ENCODE results near the gene BRPF3.

BRPF3 gene

DNA sequence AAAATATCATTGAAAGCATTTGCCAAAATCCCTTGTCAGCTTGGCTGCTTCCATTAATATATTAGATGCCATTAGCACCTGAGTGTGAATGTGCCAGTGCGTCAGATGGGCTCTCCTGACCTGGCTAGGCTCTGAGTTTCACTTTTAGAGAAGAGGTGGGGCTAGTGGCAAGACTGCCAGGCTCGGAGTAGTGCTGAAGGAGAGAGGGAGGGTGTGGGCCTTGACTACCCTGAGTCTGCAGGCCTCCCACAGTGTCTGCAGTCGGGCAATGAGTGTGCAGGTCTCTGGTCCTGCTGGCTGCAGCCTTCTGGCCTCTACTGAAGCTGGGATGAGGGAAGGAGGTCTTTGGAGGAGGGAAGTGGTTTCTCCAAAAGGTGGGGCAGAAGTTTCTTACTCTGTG, 38.8 kb downstream of the BRPF3 start:
- no peak for DNase-seq

- no peak for DNase-seq
Measured at GRCh38 chr6:36235862-36236261, 39.3 kb downstream of the BRPF3 start.

GRCh38 chr6:36239774-36240173, 43.2 kb downstream of the BRPF3 start:
- DNase-seq, result no peak

DNA sequence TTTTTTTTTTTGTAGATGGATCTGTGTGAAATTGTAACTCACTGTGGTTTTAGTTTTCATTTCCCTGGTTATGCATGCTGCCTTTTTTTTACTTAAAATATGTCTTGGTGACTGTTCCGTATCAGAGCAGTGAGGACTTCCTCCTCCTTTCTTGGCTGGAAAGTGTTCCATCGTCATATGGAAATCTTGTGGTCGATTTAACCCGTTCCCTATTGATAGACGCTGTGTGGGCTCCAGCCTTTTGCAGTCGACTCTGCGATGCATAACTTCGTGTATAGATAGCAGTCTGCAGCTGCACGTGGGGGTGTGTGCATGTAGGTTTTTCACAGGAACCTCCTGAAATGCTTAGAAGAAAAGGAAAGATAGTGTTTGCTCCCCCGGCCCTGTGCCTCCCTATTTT, 45.2 kb downstream of the BRPF3 start:
- no peak for DNase-seq

- DNase-seq, result no peak
Measured at GRCh38 chr6:36242161-36242560, 45.6 kb downstream of the BRPF3 start.

DNA sequence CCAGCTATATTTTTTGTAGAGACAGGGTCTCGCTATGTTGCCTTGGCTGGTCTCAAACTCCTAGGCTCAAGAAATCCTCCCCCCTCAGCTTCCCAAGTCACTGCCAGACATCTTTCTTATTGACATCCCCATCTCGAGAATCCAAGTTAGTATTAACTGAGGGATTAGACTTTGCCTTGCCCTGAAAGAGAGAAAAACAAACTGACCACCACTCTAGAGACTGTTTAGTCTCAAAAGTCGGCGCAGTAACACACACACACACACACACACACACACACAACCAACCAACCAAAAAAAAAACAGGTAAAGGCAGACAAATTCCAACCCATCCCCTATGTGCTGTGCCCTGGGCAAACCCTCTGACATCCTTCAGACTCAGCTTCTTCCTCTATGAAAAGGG, 46.1 kb downstream of the BRPF3 start:
- DNase-seq, result no peak

- DNase-seq, result no peak
Measured at GRCh38 chr6:36243562-36244212, 47.1 kb downstream of the BRPF3 start.

- DNase-seq, result no peak
Measured at GRCh38 chr6:36244641-36245280, 48.2 kb downstream of the BRPF3 start.

GRCh38 chr6:36245572-36246061, 49.1 kb downstream of the BRPF3 start:
- DNase-seq, result peak; percentile 31

GRCh38 chr6:36246506-36247268, 50.1 kb downstream of the BRPF3 start:
- DNase-seq, result no peak

GRCh38 chr6:36247693-36248092, 51.1 kb downstream of the BRPF3 start:
- no peak for DNase-seq

DNA sequence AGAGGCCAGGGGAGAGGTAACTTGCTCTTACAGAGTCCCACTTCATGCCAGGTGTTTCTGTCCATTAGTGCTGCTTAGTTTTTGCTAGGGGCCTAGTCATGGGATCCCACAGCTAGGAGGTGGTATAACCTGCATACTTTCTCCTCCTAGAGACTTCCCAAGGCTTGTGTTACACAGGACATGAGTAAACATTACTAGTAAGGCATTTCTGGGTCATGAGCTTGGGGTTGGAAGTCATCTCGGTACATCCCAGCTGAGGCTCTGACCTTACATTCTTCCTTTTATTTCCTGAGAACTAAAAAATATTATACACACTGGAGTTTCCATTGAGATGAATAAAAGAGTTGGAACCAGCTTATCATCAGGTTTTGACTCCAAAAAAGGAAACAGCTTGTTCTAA, 52.4 kb downstream of the BRPF3 start:
- DNase-seq, result peak; percentile 9

GRCh38 chr6:36249536-36249935, 53.0 kb downstream of the BRPF3 start:
- no peak for DNase-seq

GRCh38 chr6:36252005-36252404, 55.5 kb downstream of the BRPF3 start:
- DNase-seq, result no peak

DNA sequence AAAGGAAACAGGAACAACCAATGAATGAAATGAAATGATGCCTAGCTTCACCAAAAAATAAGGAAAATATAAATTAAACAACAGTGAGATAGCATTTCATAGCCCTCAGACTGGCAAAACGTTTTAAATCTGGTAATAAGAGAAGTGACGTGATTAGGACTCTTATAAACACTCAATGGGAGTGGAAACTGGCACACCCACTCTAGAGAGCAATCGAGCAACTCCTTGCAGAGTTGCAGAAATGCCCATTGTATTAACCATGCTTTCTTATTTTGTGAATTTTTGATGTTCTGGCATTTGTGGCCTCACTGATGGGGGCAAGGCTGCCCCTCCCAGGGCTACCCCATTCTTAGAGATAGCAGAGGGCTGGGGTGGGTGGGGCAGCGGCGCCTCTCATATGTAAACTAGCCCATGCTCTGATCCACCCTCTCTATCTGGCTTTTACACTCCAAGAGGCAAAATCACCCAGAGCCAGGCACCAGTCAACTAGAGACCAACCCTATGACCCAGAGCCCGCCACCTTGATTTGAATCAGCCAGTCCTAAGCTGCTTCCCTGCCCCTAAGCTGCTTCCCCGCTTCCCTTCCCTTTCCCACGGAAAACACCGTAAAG, 67.0 kb downstream of the BRPF3 start:
- DNase-seq, result no peak

- no peak for DNase-seq
Measured at GRCh38 chr6:36265744-36266143, 69.2 kb downstream of the BRPF3 start.

DNA sequence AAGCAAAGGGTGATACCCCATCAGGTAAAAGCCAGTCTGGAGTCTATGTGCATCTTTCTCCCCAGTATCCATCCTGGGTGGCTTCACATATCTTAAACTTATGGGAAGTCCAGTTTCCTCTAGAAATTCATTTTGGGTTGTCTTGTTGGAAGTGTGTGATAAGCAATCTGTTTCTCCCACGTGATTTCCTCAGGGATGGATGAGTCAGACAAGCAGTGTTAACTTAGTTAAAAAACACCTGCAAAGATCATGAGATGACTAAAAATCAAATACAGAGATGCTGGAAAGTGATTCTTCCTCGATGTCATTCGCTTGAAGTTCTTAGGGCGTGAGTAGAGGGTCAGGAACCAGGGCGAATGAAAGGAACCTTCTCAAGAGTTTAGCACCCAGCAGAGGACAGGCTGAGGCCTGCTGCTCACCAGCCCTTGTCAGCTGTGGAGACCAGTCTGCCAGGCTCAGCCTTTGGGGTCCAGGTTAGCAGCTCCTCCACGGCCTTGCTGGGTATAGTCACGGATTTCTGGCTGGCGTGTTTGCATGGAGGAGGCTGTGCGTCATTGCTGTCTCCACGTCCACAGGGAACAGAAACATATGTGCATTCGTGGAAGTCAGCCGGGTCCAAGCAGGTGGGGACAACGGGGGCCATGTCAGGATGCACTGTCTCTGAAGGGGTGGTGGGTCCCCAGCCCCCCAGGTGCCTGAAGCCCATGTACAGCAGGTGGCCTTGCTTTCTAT, 70.5 kb downstream of the BRPF3 start:
- DNase-seq, result peak; percentile 50

GRCh38 chr6:36267731-36268477, 71.4 kb downstream of the BRPF3 start:
- DNase-seq, result peak; percentile 19

- peak; percentile 25 for DNase-seq
Measured at GRCh38 chr6:36268478-36269275, 72.1 kb downstream of the BRPF3 start.

GRCh38 chr6:36269834-36270705, 73.5 kb downstream of the BRPF3 start, which contains the start of gene PNPLA1:
Gene PNPLA1, plus strand, starts transcription at chr6:36270060. Its CDS starts 400 bp downstream, at chr6:36270460.
- no peak for DNase-seq
